GM19099 (cell line): ENCODE measurements around the gene SLIT3.

Experiments
- POLR2A ChIP-seq: IDR thresholded peaks from 3 replicates; pipeline ENCODE4 v1.6.1; 2011; ENCODE audit warnings: low read depth; ENCODE audit not compliant: insufficient read length; ENCODE audit errors: extremely low read depth

SLIT3 gene

GRCh38 chr5:168921147-168921866 lies 379.6 kb downstream of the SLIT3 start:
- no peak for TF ChIP-seq POLR2A

GRCh38 chr5:168920019-168920810 lies 380.7 kb downstream of the SLIT3 start:
- TF ChIP-seq POLR2A: no peak

- TF ChIP-seq POLR2A: no peak
Measured at GRCh38 chr5:168917947-168918600, 382.9 kb downstream of the SLIT3 start.

GRCh38 chr5:168916852-168917251 lies 384.1 kb downstream of the SLIT3 start:
- no peak for TF ChIP-seq POLR2A

- no peak for TF ChIP-seq POLR2A
Measured at GRCh38 chr5:168916266-168916665, 384.7 kb downstream of the SLIT3 start.

- no peak for TF ChIP-seq POLR2A
Measured at GRCh38 chr5:168914491-168914890, 386.4 kb downstream of the SLIT3 start.

GRCh38 chr5:168910874-168911273 lies 390.1 kb downstream of the SLIT3 start:
- no peak for TF ChIP-seq POLR2A

- no peak for TF ChIP-seq POLR2A
Measured at GRCh38 chr5:168908207-168908606, 392.7 kb downstream of the SLIT3 start.

- TF ChIP-seq POLR2A: no peak
Measured at GRCh38 chr5:168903061-168903460, 397.9 kb downstream of the SLIT3 start.

GRCh38 chr5:168899673-168900072 lies 401.3 kb downstream of the SLIT3 start:
- no peak for TF ChIP-seq POLR2A

- TF ChIP-seq POLR2A: no peak
Measured at GRCh38 chr5:168899264-168899663, 401.7 kb downstream of the SLIT3 start.

- no peak for TF ChIP-seq POLR2A
Measured at GRCh38 chr5:168898247-168898911, 402.6 kb downstream of the SLIT3 start.

- TF ChIP-seq POLR2A: no peak
Measured at GRCh38 chr5:168897387-168898122, 403.4 kb downstream of the SLIT3 start.

GRCh38 chr5:168895295-168896071 lies 405.5 kb downstream of the SLIT3 start:
- no peak for TF ChIP-seq POLR2A
